NCI-H226 (cell line): ENCODE measurements around the gene ZNF782.
A peak's percentile ranks its signal among the peaks of the same experiment; 100 is the strongest.
"Not testable (repeated sequence)": the region's sequence is repeated elsewhere in the genome, so short reads cannot be mapped to it uniquely, and the experiment has no call there.

Source experiments
- DNase-seq: peaks from one replicate; pipeline ENCODE4 v3.0.0-alpha.2; 2015

ZNF782 gene

GRCh38 chr9:96853781-96854650 is at the start of gene ZNF782:
TSS of gene ZNF782 (minus strand) at chr9:96854514. CDS start at chr9:96851961, 2,553 bp downstream.
- DNase-seq = peak; percentile 93

DNA sequence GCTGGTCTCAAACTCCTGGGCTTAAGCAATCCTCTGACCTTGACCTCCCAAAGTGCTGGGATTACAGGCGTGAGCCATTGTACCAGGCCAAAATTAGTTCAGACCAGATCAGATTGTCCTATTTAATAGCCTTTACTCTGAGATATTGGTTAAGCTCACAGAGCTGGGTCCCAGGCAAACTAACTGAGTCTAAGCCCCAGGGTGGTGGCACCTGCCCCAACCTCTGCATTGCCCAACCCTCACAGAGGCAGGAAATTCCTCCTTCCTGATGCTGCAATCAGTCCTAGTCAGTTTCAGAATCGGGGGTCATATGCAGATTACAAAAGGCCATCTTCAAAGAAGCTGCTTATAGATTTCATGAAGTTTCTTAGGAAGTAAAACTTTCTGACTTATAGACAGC is 45.7 kb upstream of the ZNF782 start:
- not testable (repeated sequence) for DNase-seq

DNA sequence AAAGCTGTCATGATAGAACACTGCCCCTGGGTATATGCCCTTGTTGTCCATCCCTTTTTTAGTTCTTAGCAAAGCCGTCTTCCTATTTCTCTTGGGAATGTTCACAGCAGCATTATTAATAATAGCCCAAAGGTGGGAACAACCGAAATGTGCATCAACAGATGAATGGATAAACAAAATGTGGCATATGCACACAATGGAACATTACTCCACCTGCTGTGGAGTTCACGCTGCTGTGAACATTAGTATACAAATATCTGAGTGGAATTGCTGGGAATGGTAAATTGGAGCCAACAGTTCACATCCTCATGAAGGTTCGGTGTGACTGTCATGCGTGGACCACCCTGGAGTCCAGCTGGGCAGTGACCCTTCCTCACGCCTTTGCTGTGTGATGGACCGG is 37.8 kb upstream of the ZNF782 start:
- DNase-seq = no peak

DNA sequence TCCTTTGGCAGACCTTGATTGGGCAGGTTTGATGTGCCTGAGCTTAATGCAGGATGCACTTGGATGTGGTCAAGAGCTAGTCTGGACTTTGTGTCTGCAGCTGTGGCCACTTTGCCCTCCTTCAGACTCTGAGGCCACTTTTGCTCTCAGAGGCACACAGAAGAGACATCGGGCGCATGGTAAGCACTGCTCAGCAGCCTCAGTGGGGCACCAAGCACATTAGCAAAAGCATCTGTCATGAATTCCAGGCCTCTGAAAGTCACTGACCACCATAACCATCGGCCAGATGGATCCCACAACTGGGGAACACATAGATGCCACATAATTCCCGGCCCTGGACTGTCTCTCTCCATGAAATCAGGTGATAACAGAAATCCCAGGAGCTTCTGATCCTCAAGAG is 34.3 kb upstream of the ZNF782 start:
- DNase-seq = no peak

GRCh38 chr9:96885424-96885823 is 31.1 kb upstream of the ZNF782 start:
- DNase-seq = no peak

DNA sequence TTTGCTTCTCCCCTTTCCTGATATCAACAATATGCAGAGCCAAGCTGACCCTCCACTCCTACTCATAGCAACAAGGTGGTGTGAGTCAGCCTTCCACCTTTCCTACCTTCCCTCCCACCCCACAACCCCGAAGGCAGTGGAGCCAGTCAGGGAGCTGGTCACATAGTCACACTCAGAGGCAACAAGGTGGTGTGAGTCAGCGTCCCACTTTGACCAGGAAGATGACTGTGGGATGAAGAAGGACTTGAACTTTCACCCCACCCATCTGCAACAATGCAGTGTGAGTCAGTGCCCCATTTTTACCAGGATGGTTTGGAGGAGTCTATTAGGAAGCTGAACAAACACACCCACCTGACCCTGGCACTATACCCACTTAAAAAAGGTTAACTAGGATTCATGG is 30.1 kb upstream of the ZNF782 start:
- peak; percentile 93 for DNase-seq

- peak; percentile 71 for DNase-seq
Measured at GRCh38 chr9:96883922-96884321, 29.6 kb upstream of the ZNF782 start.

DNA sequence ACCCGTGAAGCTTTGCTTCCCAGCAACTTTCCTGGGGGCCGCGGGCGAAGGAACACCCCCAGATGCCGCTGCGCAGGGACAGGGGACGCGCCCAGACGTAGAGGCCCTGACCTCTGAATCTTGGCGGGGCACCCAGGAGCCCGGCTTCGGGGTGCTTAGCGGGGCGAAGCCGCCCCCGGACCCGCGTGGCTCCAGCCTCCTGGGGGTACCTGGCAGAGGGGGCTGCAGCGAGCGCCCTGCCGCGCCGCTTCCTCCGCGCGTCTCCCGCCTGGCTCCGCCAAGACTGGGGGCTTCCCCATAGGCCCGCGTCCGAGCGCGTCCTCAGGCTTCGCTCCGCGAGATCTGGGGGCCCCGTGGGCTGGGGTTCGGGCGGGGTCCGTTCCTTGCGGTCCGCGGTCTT is 23.0 kb upstream of the ZNF782 start:
- DNase-seq = no peak

DNA sequence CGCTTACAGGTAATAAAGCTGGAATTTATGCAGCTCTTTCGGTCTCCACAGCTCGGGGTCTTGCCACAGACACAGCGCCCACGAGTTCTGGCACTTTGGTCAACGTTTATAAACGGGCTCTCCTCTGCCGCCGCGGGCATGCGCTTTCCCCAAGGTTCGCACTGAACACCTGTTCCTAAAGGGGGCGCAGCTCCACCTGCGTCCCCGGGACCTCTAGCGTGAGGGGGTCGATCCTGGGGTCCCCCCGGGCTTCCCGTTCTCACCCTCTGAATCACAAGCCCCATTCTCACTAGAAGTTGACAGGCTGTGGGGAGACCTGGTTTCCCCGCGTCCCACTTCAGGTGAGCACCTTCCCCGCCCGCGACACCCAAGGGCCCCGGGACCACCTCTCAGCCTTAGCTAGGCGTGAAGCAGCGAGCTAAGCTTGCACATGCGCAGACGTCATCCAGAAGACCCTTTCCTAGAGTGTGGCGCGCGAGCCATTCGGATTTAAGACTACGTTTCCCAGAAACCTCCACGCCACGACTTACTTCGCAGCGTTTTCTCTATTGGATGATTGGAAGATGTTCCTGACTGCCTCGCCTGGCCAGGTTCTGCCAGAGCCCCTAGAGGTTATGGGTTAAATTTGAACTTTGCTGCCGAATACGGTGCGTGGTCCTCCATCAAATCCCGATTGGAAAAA is 21.3 kb upstream of the ZNF782 start:
- no peak for DNase-seq

DNA sequence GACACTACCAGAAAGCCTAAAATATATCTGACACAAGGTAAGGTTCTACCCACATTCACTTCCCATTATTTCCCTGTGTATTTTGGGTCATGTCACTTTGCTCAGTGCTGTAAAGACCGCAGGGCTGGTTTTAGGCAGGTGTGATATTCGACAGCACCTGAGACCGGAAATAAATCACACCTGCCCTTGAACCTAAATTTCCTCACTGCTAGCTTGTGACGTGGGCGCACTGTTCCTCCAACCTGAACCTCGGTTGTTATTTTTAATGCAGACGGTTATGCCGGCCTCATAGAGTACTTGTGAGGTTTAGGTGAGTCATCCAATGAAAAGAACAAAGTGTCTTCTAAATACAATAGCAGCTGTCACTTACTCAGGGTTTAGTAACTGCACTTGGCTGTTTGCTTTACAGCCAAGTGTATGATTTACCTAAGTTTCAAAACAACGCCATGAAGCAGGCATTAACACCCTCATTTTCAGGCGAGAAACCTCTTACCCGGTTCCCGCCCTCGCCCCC is 20.7 kb upstream of the ZNF782 start:
- DNase-seq = no peak

DNA sequence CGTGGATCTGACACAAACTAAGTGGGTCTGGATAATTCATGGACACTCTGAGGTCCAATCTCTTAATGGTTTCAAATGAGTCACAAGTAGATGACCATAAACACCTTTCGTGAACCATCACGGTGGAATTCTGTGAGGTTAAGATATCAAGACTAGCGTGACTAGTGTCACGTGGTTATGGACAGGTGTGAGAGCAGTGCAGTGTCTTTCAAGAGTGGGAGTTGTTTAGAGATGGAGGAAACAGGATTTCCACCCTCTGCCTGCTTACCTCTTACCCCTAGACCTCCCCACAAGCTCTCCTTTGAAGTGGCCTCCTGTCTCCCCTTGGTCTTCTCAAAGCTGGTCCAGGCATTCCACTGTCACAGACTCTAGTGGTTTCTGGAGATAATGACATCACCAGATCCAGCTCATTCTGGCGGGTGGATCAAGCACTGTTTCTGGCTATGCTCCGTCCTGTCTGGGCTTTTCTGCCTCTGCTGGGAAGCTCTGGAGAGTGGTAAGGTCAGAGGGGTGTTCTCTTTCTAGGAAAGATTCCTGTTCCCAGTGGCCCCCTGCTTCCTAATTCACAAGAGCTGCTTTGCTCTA is 20.0 kb upstream of the ZNF782 start:
- no peak for DNase-seq

DNA sequence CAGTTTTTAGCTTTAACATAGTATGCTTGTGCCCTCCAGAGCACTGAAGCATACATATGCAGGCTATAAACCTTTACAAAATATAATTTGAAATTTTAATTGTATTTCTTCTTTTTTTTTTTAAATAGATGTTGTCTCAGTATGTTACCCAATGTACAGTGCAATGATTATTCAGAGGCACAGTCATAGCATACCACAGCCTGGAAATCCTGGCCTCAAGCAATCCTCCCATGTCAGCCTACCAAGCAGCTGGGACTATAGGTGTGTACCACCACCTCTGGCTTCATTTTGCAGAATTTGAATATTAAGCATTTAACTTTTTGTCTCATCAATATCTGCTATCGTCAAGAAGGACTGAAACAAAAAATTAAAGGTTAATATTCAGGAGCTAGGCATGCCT is 16.9 kb upstream of the ZNF782 start:
- DNase-seq = peak; percentile 7

- no peak for DNase-seq
Measured at GRCh38 chr9:96868709-96869108, 14.4 kb upstream of the ZNF782 start.

GRCh38 chr9:96867079-96867804 is 12.9 kb upstream of the ZNF782 start:
- DNase-seq = no peak

DNA sequence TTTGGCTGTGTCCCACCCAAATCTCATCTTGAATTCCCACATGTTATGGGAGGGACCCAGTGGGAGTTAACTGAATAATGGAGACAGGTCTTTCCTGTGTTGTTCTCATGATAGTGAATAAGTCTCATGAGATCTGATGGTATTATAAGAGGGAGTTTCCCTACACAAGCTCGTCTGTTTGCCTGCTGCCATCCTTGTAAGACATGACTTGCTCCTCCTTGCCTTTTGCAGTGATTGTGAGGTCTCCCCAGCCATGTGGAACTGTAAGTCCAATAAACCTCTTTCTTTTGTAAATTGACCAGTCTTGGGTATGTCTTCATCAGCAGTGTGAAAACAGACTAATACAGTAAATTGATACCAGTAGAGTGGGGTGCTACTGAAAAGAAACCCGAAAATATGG is 10.9 kb upstream of the ZNF782 start:
- DNase-seq = not testable (repeated sequence)

GRCh38 chr9:96859461-96860198 is 5.3 kb upstream of the ZNF782 start:
- peak; percentile 88 for DNase-seq

GRCh38 chr9:96858670-96859069 is 4.4 kb upstream of the ZNF782 start:
- no peak for DNase-seq

DNA sequence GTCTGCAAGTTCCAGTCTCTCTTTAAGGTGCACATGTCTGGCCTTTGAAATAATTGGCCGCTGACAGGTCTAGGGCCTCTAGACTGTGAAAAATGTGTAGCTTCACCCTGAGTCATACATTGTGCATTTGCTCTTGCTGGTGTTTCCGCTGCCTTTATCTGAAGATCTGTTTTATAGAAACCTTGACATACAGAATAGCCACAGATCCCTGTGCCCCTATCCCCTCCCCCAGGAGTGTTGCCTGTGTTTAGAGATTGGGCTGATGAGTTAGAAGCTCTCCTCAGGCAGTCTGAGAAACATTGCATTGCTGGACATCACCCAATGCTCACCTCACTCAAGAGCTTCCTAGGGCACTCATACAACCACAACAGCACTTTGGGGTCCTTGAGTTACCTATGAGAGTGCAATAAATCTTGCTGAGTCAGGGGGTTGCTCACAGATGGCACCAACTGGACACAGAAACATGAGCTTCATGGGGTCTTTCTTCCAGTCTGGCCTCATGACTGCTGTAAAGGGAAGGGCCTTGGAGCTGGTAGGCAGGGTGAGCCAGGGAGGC is 3.8 kb upstream of the ZNF782 start:
- peak; percentile 89 for DNase-seq

- DNase-seq = peak; percentile 48
Measured at GRCh38 chr9:96856363-96857286, 2.3 kb upstream of the ZNF782 start.

- DNase-seq = no peak
Measured at GRCh38 chr9:96854651-96855273, 448 bp upstream of the ZNF782 start.
